ENCODE data around the gene ACO2.

DNA sequence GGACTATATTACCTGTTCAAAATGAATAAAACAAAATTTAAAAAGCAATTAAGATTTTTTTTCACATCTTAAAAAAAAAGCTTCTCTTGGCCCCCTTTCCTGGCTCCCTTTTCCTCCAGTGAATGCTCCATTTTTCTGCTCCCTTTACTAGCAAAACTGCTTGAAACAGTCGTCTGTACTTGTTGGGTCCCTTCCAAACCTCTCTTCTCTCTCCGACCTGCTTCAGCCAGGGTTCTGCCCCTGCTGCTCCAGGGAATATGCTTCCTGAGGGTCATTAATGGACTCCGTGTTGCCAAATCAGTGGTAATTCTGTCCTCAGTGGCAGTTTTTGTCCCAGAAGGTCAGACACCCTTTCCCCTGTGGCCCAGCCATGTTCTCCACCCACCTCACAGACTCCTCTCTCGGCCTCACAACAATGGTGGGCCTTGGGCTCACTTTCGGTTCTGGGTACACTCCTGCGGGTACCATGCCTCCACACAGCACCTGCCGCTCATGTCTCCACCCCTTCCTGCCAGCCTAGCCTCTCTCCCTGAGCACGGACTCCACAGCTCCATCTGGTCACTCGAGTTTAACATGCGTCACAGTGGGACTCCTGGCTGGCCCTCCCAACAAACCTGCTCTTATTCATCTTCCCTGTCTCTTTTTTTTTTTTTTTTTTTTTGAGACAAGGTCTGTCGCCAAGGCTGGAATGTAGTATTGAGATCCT, 83.1 kb downstream of the ACO2 start:
- TF ChIP-seq EZH2 (IDR thresholded peaks at IDR 0.05; ENCODE audit: low read depth): no peak
- TF ChIP-seq, protein P1, sequence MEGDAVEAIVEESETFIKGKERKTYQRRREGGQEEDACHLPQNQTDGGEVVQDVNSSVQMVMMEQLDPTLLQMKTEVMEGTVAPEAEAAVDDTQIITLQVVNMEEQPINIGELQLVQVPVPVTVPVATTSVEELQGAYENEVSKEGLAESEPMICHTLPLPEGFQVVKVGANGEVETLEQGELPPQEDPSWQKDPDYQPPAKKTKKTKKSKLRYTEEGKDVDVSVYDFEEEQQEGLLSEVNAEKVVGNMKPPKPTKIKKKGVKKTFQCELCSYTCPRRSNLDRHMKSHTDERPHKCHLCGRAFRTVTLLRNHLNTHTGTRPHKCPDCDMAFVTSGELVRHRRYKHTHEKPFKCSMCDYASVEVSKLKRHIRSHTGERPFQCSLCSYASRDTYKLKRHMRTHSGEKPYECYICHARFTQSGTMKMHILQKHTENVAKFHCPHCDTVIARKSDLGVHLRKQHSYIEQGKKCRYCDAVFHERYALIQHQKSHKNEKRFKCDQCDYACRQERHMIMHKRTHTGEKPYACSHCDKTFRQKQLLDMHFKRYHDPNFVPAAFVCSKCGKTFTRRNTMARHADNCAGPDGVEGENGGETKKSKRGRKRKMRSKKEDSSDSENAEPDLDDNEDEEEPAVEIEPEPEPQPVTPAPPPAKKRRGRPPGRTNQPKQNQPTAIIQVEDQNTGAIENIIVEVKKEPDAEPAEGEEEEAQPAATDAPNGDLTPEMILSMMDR (conservative IDR thresholded peaks at IDR 0.05): no peak
